GM18907 (cell line): ENCODE measurements around the gene NRCAM.

Experiments
- ATAC-seq: cut with Tn5 transposase; IDR thresholded peaks from one replicate; pipeline ENCODE4 v1.9.1; 2021; ENCODE audit warnings: mild to moderate bottlenecking, moderate library complexity; ENCODE audit not compliant: unreplicated experiment

Gene NRCAM

GRCh38 chr7:108137993-108138392 lies 318.2 kb downstream of the NRCAM start:
- no peak for ATAC-seq

- no peak for ATAC-seq
These were observed 319.2 kb downstream of the NRCAM start for GRCh38 chr7:108137040-108137439.

- peak; percentile 29 for ATAC-seq
These were observed 320.0 kb downstream of the NRCAM start for GRCh38 chr7:108136191-108136688.

- ATAC-seq: peak; percentile 97
These were observed 320.6 kb downstream of the NRCAM start for GRCh38 chr7:108135446-108136190.

GRCh38 chr7:108134486-108134885 lies 321.8 kb downstream of the NRCAM start:
- no peak for ATAC-seq

- no peak for ATAC-seq
These were observed 323.5 kb downstream of the NRCAM start for GRCh38 chr7:108132551-108133265.

- no peak for ATAC-seq
These were observed 326.0 kb downstream of the NRCAM start, which contains the start of gene LAMB4 for GRCh38 chr7:108130261-108130660. Gene LAMB4 (minus strand): TSS chr7:108130361. CDS start chr7:108123164, 7,197 bp downstream.

GRCh38 chr7:108129018-108129965 lies 326.9 kb downstream of the NRCAM start:
- ATAC-seq: no peak

- no peak for ATAC-seq
These were observed 327.7 kb downstream of the NRCAM start for GRCh38 chr7:108128514-108128913.

- no peak for ATAC-seq
These were observed 328.8 kb downstream of the NRCAM start for GRCh38 chr7:108127461-108127860.

GRCh38 chr7:108124820-108125219 lies 331.4 kb downstream of the NRCAM start:
- ATAC-seq: no peak

- ATAC-seq: no peak
These were observed 334.1 kb downstream of the NRCAM start for GRCh38 chr7:108122181-108122580.

GRCh38 chr7:108120933-108121332 lies 335.3 kb downstream of the NRCAM start:
- no peak for ATAC-seq

- no peak for ATAC-seq
These were observed 336.0 kb downstream of the NRCAM start for GRCh38 chr7:108120196-108120595.

GRCh38 chr7:108118959-108119358 lies 337.3 kb downstream of the NRCAM start:
- ATAC-seq: no peak

GRCh38 chr7:108114117-108114841 lies 342.0 kb downstream of the NRCAM start:
- ATAC-seq: peak; percentile 85

- ATAC-seq: no peak
These were observed 343.6 kb downstream of the NRCAM start for GRCh38 chr7:108112683-108113082.

GRCh38 chr7:108109221-108109908 lies 346.9 kb downstream of the NRCAM start:
- peak; percentile 72 for ATAC-seq

- ATAC-seq: no peak
These were observed 348.1 kb downstream of the NRCAM start for GRCh38 chr7:108108131-108108530.

GRCh38 chr7:108104324-108104723 lies 351.9 kb downstream of the NRCAM start:
- ATAC-seq: no peak
